Adrenal gland (tissue), 12 donors: ENCODE data around the gene TUBG1. TPM values are rescaled to one million over a fixed set of nuclear protein-coding genes. Genes with fewer than 3 reads are reported as not detected.
"Not testable (repeated sequence)": the region's sequence is repeated elsewhere in the genome, so short reads cannot be mapped to it uniquely, and the experiment has no call there.

ENCODE experiments used
- DNase-seq, 7 donors: peaks; one replicate each; pipeline ENCODE4 v3.0.0-alpha.2; 2019 to 2020
- H3K27ac ChIP-seq, 5 donors: fragments of 200-600 bp; sonication (generic) in 4 of 5; 1 replicate in 3 of 5; 2 replicates in 2 of 5; pipeline versions ENCODE4 v1.5.1 to v1.8.0; 2016 to 2020; ENCODE audit warnings: mild to moderate bottlenecking in 1 of 5
- H3K27me3 ChIP-seq: fragments of 200-600 bp; 2 replicates; pipeline ENCODE4 v1.8.0; 2021
- H3K36me3 ChIP-seq, 2 donors: fragments of 200-600 bp; replicated peaks in 1 of 2; 1 replicate in 1 of 2; 2 replicates in 1 of 2; pipeline versions ENCODE4 v1.5.1 to v1.8.0; 2018 to 2022
- H3K4me1 ChIP-seq, 2 donors: fragments of 200-600 bp; replicated peaks in 1 of 2; 1 replicate in 1 of 2; 2 replicates in 1 of 2; pipeline versions ENCODE4 v1.5.1 to v1.8.0; 2018 to 2021
- H3K4me3 ChIP-seq, 4 donors: fragments of 200-600 bp; sonication (generic) in 3 of 4; one replicate each; pipeline ENCODE4 v1.5.1; 2016 to 2018
- H3K9me3 ChIP-seq, 3 donors: fragments of 200-600 bp; sonication (generic) in 1 of 3; replicated peaks in 1 of 3; 1 replicate in 2 of 3; 2 replicates in 1 of 3; pipeline versions ENCODE4 v1.5.1 to v1.8.0; 2016 to 2021
- POLR2A ChIP-seq, 2 donors: fragments of 450-650 bp; IDR thresholded peaks; one replicate each; pipeline ENCODE4 v1.6.1; 2017; ENCODE audit warnings: antibody characterized with exemption in 2 of 2, mild to moderate bottlenecking in 2 of 2, moderate library complexity in 1 of 2
- WGBS, 4 donors: extraction: QIAGEN DNeasy Blood & Tissue Kit in 2 of 4; methylation state at CpG; one replicate each; pipeline versions ENCODE4 v1.1.5 to v1.1.7; 2013 to 2017; 5-methylcytosine and 5-hydroxymethylcytosine counted together
- intact Hi-C, 2 donors: fragments of 100-400 bp; cut with DNase I; formaldehyde crosslinking; loops; one replicate each; pipeline versions ENCODE4 v1.14.1 to v1.15.0; 2022 to 2023
- polyA plus RNA-seq, 3 donors: library from polyadenylated mRNA; stranded (reverse); fragments of 200-250 nt in 2 of 3; fragments of 350-450 nt in 1 of 3; fragmentation: Illumina TruSeq in 1 of 3; extraction: RNeasy Lipid Tissue Mini Kit (QIAGEN cat#74804) in 1 of 3; gene quantifications; one replicate each; pipeline ENCODE4 v1.2.3, GENCODE V29; 2013 to 2014
- total RNA-seq, 9 donors: library from RNA; depleted of rRNA in 4 of 9; stranded (reverse); fragments of >200 nt in 4 of 9; fragments of 120-200 nt in 1 of 9; fragmentation: NEBNext Ultra II Directional in 1 of 9; extraction: Animal tissue kit (Norgen Biotek cat#: 25700) in 1 of 9; gene quantifications; one replicate each; pipeline versions ENCODE4 v1.1.0 to v1.2.4, GENCODE V29; 2013 to 2023
- TF ChIP-seq, protein P1 (sequence below), 6 experiments: fragments of 450-650 bp in 4 of 6; fragments of 200-600 bp in 2 of 6; sonication (generic) in 1 of 6; IDR thresholded peaks; 1 replicate in 5 of 6; 2 replicates in 1 of 6; pipeline versions ENCODE4 v1.5.1 to v1.8.0; 2016 to 2021; ENCODE audit warnings: antibody characterized with exemption in 6 of 6, mild to moderate bottlenecking in 2 of 6, moderate library complexity in 1 of 6
- donor health status: healthy with polysubstance abuse.
- donor health status: Bipolar disorder and iron deficiency.
- donor health status: DM: yes; HTN: yes; CAD: no.
- donor health status: DM: no; HTN: no; CAD: no.
- donor health status: DM: no; HTN: no; CAD: no.
- donor health status: DM: yes; HTN: yes; CAD: no.

Gene TUBG1
- total and polyA plus RNA-seq, 12 donors: 22.9 to 90.0 (median 39.6) TPM

DNA sequence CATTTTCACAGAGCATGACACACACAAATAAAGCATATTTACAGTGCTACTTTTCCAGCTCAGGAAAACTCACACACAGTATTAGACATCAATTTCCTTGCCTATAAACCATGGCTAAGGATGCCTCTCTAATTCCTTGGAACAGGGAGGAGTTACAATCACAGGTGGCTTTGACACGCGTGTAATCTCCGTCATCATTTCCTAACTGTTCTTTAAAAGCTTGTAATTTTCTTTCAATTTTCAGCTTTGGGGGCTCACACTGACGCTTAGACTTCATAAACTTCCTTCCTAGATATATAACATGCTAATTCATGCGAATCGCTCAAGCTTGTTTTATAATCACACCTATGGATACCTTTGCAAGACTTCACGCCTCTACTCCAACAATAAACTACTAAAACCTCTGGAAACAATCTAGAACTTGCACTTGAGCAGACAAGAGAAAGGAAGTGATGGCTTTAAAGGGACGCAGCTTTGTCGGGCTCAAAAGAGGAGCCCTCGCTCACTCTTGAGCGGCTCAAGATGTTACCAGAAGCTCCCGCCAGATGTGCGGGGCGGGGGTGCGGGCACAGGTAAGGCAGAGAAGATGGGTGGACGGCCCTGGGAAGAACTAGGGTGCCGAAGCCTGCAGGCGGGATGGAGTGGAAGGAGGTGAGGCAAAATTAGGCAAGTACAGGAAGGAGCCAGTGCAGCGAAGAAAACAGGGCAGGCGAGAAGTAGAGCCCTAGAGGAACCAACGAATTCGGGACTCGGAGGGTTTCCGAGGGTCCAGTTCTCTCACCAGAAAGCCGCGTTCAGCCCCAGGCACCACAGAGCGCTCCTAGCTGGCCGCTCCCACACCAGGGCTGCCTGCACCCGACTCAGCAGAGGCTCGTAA lies 940 bp upstream of the TUBG1 start:
- Histone ChIP-seq H3K9me3 (no peaks in the 10 kb centered on the region), H3K36me3 (peaks cover 0 to 16% of the 10 kb centered on the region in 2 donors), H3K27ac (peak overlapping the region; percentile 63 to 94 (median 81)), H3K27me3 (no peaks in the 10 kb centered on the region), H3K4me1 (peaks cover 22 to 31% of the 10 kb centered on the region in 2 donors), H3K4me3 (peak overlapping the region; percentile 86 to 97 (median 90))
- intact Hi-C loops: loop anchor here in 1 of 2 donors (5.0 kb wide), 1 partner anchor 74 kb away; the partner anchor contains the start of genes CCR10 and CNTNAP1
- WGBS, 4 donors: 0% methylated on average over 26 to 30 of the region's 30 CpGs
- TF ChIP-seq POLR2A (IDR thresholded peaks at IDR 0.05): no peak
- TF ChIP-seq, protein P1, sequence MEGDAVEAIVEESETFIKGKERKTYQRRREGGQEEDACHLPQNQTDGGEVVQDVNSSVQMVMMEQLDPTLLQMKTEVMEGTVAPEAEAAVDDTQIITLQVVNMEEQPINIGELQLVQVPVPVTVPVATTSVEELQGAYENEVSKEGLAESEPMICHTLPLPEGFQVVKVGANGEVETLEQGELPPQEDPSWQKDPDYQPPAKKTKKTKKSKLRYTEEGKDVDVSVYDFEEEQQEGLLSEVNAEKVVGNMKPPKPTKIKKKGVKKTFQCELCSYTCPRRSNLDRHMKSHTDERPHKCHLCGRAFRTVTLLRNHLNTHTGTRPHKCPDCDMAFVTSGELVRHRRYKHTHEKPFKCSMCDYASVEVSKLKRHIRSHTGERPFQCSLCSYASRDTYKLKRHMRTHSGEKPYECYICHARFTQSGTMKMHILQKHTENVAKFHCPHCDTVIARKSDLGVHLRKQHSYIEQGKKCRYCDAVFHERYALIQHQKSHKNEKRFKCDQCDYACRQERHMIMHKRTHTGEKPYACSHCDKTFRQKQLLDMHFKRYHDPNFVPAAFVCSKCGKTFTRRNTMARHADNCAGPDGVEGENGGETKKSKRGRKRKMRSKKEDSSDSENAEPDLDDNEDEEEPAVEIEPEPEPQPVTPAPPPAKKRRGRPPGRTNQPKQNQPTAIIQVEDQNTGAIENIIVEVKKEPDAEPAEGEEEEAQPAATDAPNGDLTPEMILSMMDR (IDR thresholded peaks at IDR 0.05): no peak
- DNase-seq: no peak

DNA sequence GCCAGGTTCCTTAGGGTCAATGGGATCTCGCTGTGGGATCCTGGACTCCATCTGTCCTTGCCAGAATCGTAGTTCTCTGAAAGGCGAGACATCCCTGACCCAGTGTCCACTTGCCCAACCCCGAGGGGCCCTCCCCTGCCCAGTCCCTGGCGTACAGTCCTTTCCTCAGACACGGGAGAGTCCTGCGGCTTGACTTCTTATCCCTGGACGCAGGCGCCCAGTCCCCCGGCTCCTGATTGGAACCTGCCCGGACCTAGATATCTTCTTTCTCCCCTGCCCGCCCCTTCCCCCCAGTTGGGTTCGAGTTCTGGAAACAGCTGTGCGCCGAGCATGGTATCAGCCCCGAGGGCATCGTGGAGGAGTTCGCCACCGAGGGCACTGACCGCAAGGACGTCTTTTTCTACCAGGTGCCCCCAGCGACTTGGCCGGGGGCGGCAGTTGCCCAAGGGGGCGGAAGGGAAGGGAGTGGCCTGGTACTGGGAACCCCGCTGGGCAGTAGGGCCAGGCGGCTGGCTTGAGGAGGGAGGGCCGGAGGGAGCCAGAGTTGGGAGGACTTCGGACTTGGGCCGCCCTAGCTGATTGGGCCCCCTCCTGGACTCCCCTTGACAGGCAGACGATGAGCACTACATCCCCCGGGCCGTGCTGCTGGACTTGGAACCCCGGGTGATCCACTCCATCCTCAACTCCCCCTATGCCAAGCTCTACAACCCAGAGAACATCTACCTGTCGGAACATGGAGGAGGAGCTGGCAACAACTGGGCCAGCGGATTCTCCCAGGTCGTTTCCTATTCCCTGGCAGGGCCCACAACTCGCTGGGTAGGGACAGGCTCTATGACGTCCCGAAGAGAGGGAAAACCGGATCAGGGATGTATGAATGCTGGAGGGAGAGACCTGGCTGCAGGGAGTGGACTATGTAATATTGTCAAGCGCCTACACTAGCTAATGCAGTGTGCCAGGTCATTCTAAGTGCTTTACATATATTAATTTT lies 625 bp downstream of the TUBG1 start:
- 13 to 24% (median 18%) methylated on average over 12 to 35 of the region's 42 CpGs for WGBS, 4 donors
- peak in 3 of 7 donors; percentile 46 to 65 (median 55) for DNase-seq
- Histone ChIP-seq H3K4me3 (peak overlapping the region in 3 of 4 donors; percentile 58 to 93 (median 83)), H3K36me3 (peaks cover 0 to 30% of the 10 kb centered on the region in 2 donors), H3K27ac (peak overlapping the region; percentile 33 to 94 (median 70)), H3K4me1 (peaks cover 22 to 31% of the 10 kb centered on the region in 2 donors)
- not testable (repeated sequence) for H3K27me3 ChIP-seq, H3K9me3 ChIP-seq
- intact Hi-C loops: loop anchor here in 1 of 2 donors (5.0 kb wide), 2 partner anchors 62 to 72 kb away; partner anchors contain the start of genes CCR10 and CNTNAP1

DNA sequence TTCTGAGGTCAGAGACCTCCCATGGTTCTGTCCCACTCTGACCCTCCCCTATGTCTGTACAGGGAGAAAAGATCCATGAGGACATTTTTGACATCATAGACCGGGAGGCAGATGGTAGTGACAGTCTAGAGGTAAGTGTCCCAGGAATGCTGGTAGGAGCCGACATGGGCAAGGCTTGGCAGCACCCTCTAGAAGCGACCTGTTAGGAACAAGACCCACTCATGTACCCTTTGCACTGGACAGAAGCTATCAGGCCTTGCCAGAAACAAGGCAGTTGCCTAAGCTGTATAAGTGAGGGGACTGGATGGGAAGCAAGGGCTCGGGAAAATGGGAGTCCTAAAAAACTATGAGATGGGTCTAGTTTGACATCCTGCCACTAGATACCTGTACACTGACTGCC lies 2.5 kb downstream of the TUBG1 start:
- no peak overlapping the region for H3K27ac ChIP-seq
- 96 to 100% (median 97%) methylated on average over 1 to 4 of the region's 4 CpGs for WGBS, 4 donors
- TF ChIP-seq, protein P1 (IDR thresholded peaks at IDR 0.05): no peak
- no peak overlapping the region for H3K4me3 ChIP-seq
- H3K36me3 ChIP-seq: peaks cover 0 to 41% of the 10 kb centered on the region in 2 donors
- intact Hi-C loops: loop anchor here in 1 of 2 donors (5.0 kb wide), 1 partner anchor 60 kb away; no protein-coding TSS in a partner anchor
- DNase-seq: no peak
- no peaks in the 10 kb centered on the region for H3K27me3 ChIP-seq
- H3K9me3 ChIP-seq: no peaks in the 10 kb centered on the region
- H3K4me1 ChIP-seq: peaks cover 15 to 17% of the 10 kb centered on the region in 2 donors

DNA sequence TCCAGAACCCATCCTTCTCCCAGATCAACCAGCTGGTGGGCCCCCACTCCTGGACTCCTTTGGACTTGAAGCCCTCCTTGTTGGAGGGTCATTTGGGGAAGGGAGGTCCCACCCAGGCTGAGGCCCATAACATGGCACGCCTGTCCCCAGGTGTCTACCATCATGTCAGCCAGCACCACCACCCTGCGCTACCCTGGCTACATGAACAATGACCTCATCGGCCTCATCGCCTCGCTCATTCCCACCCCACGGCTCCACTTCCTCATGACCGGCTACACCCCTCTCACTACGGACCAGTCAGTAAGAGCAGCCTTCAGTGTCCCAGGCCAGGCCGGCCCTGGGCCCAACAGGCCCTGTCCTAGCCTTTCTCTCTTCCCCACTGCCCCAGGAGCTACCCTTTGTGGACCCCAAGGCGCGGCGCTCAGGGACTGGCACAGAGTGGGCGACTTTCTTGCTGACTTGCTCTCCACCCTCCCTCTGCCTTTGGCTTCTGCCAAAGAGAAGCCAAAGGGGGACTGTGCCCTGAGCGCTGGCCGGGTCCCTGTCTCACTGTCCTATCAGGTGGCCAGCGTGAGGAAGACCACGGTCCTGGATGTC lies 4.3 kb downstream of the TUBG1 start:
- TF ChIP-seq, protein P1 (IDR thresholded peaks at IDR 0.05): no peak
- TF ChIP-seq POLR2A (IDR thresholded peaks at IDR 0.05): no peak
- no peak overlapping the region for H3K27ac ChIP-seq
- 92 to 98% (median 96%) methylated on average over 12 to 17 of the region's 17 CpGs for WGBS, 4 donors
- no peaks in the 10 kb centered on the region for H3K27me3 ChIP-seq
- peaks cover 3 to 11% of the 10 kb centered on the region in 2 donors for H3K4me1 ChIP-seq
- DNase-seq: no peak
- H3K4me3 ChIP-seq: no peak overlapping the region
- no peaks in the 10 kb centered on the region for H3K9me3 ChIP-seq
- intact Hi-C loops: loop anchor here in 1 of 2 donors (5.0 kb wide), 1 partner anchor 59 kb away; no protein-coding TSS in a partner anchor
- peaks cover 0 to 41% of the 10 kb centered on the region in 2 donors for H3K36me3 ChIP-seq
